Suppressor macrophage (primary cell): ENCODE measurements around the gene MRPL18.

ENCODE experiments used
- DNase-seq, 4 experiments: peaks; one replicate each; pipeline ENCODE4 v3.0.0-alpha.2; 2020 to 2022

The MRPL18 gene

DNA sequence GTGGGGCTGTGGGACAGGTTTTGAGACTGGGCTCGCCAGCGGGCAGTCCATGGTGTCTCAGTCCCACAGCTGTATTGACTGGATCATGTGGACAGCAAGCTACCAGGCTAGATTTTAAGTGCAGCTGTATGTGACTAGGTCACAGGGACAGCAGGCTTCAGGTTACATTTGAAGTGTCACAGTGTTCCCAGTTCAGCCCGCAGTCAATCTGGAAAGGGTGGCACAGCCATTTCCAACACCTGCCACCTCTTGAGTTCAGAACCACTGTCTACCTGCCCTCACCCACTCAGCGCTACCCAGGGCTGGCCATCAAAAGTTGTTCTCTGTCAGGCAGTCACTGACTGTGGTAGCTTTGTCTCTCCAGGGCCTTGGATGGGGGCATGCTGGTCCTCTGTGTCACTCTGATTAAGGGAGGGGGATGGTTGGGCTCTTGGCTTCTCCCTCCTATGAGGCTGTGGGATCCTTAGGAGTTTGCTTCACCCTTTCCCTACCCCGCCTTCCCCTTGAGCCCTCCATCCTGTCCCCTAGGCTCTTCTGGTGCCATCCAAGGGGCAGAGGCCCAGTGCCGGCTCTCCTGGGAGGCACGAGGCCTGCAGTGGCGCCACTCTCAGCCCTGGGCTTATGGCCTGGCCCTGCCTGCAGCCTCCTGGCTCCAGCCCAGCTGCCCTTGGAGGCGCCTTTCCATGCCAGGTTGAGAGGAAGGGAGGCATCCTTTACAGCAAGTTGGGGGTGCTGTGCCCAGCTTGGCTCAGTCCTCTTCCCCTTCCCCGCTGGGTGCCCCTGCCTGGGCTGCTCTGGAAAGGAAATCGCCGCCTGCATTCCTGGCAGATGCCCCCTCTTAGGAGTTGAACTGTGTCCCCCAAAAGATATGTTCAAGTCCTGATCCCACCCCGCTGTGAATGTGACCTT lies 54.7 kb downstream of the MRPL18 start:
- no peak for DNase-seq
